Esophagus (tissue), 2 donors: Measurements from ENCODE around the gene PMS1. TPM values are rescaled to one million over a fixed set of nuclear protein-coding genes. Genes with fewer than 3 reads are reported as not detected.
"Not testable (repeated sequence)": the region's sequence is repeated elsewhere in the genome, so short reads cannot be mapped to it uniquely, and the experiment has no call there.

Experiments
- H3K27ac ChIP-seq, 2 donors: one replicate each; pipeline ENCODE4 v1.5.1; 2013; ENCODE audit warnings: low read depth in 2 of 2, mild to moderate bottlenecking in 2 of 2, inconsistent platforms in 1 of 2, low read length in 1 of 2, moderate library complexity in 1 of 2
- H3K27me3 ChIP-seq, 2 donors: one replicate each; pipeline ENCODE4 v1.6.1; 2013; ENCODE audit warnings: low read length in 2 of 2, control low read depth in 1 of 2, mild to moderate bottlenecking in 1 of 2; ENCODE audit not compliant: insufficient read depth in 2 of 2, control insufficient read depth in 1 of 2
- H3K36me3 ChIP-seq, 2 donors: one replicate each; pipeline ENCODE4 v1.6.1; 2013; ENCODE audit warnings: low read length in 1 of 2; ENCODE audit not compliant: control insufficient read depth in 2 of 2, insufficient read depth in 2 of 2
- H3K4me1 ChIP-seq, 2 donors: one replicate each; pipeline ENCODE4 v1.6.1; 2013; ENCODE audit warnings: low read length in 1 of 2; ENCODE audit not compliant: control insufficient read depth in 2 of 2, insufficient read depth in 2 of 2
- H3K4me3 ChIP-seq, 2 donors: one replicate each; pipeline ENCODE4 v1.5.1; 2013; ENCODE audit warnings: low read length in 2 of 2, mild to moderate bottlenecking in 2 of 2, low read depth in 1 of 2, moderate library complexity in 1 of 2
- H3K9me3 ChIP-seq, 2 donors: one replicate each; pipeline ENCODE4 v1.6.1; 2013; ENCODE audit warnings: mild to moderate bottlenecking in 2 of 2, low read depth in 1 of 2, low read length in 1 of 2, moderate library complexity in 1 of 2; ENCODE audit not compliant: control insufficient read depth in 2 of 2, insufficient read depth in 1 of 2
- WGBS, 2 donors: extraction: QIAGEN DNeasy Blood & Tissue Kit; methylation state at CpG; one replicate each; pipeline ENCODE4 v1.1.7; 2013; 5-methylcytosine and 5-hydroxymethylcytosine counted together
- polyA plus RNA-seq, 2 donors: library from polyadenylated mRNA; stranded (reverse); fragments of 200-250 nt; gene quantifications; one replicate each; pipeline ENCODE4 v1.2.3, GENCODE V29; 2013
- donor health status: healthy with polysubstance abuse.
- donor health status: Bipolar disorder and iron deficiency.

Gene PMS1
- polyA plus RNA-seq, 2 donors = 4.3 to 11.0 TPM

DNA sequence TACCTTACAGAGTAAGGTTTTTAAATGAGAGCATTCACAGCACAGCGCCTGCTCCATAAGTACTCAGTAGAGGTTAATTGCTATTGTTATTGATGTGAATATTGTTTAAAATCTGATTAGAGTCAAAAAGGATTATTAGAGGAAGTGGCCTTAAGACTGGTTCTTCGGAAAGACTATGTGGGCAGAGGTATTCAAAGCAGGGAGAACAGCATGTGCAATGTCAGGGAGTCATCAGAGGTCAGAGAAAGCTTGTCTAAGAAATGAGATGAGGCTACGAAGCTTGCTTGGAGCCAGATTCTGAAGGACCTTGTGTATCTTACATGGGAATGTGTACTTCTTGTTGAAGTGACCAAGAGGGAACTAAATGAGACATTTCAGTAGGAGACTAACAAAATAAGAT is 49.8 kb downstream of the PMS1 start:
- Histone ChIP-seq H3K36me3 (no peaks in the 10 kb centered on the region), H3K9me3 (no peaks in the 10 kb centered on the region), H3K4me1 (no peaks in the 10 kb centered on the region), H3K27me3 (no peaks in the 10 kb centered on the region), H3K27ac (no peak overlapping the region), H3K4me3 (no peak overlapping the region)
- WGBS, 2 donors = 86 to 92% methylated on average over 3 of the region's 3 CpGs

GRCh38 chr2:189834642-189835041 is 50.4 kb downstream of the PMS1 start:
- H3K36me3 ChIP-seq, H3K4me3 ChIP-seq, H3K27me3 ChIP-seq, H3K9me3 ChIP-seq, H3K27ac ChIP-seq, H3K4me1 ChIP-seq: not testable (repeated sequence)
- WGBS, 2 donors = 80 to 89% methylated on average over 1 of the region's 1 CpG

DNA sequence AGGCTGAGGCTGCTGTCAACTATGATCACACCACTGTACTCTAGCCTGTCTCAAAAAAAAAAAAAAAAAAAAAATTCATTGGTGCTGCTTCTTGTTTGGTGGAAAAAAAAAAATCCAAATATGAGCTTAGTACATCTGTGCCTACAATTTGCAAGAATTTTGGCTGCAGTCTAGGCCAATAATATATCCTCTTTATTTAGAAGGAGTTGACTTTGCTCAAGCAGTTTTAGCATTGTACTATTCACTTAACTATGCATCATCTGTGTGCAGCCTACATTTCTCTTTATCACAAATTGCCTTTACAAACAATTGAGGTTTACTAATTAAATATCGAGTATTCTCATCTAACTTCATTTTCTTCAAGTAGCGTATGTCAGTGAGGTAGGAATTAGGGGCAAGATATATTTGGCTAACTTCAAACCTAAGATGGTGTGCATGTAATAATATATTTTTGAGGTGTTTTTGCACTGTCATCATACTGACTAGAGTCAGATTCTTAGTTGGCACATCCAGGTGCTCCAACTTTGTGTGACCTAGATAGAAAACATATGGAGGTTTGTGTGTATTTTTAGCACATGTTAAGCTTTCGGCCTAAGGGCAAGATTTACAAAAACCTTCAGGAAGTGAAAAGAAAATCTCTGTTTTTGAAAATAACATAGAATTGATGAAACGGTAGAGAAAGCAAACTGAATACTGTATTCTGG is 51.8 kb downstream of the PMS1 start:
- H3K9me3 ChIP-seq = no peaks in the 10 kb centered on the region
- H3K4me1 ChIP-seq = no peaks in the 10 kb centered on the region
- H3K27me3 ChIP-seq = no peaks in the 10 kb centered on the region
- no peak overlapping the region for H3K27ac ChIP-seq
- H3K36me3 ChIP-seq = no peaks in the 10 kb centered on the region
- H3K4me3 ChIP-seq = no peak overlapping the region
- WGBS, 2 donors = 66% methylated on average over 4 of the region's 4 CpGs

- Histone ChIP-seq H3K27me3 (no peaks in the 10 kb centered on the region), H3K9me3 (no peaks in the 10 kb centered on the region), H3K4me1 (no peaks in the 10 kb centered on the region), H3K27ac (no peak overlapping the region), H3K4me3 (no peak overlapping the region), H3K36me3 (no peaks in the 10 kb centered on the region)
- WGBS, 2 donors = 64% methylated on average over 4 of the region's 4 CpGs
These were observed 52.4 kb downstream of the PMS1 start for GRCh38 chr2:189836644-189837043.

- Histone ChIP-seq H3K27me3 (no peaks in the 10 kb centered on the region), H3K27ac (no peak overlapping the region), H3K4me1 (no peaks in the 10 kb centered on the region), H3K4me3 (no peak overlapping the region), H3K36me3 (peaks cover 0 to under 1% of the 10 kb centered on the region in 2 donors), H3K9me3 (no peaks in the 10 kb centered on the region)
- 83 to 84% methylated on average over 2 of the region's 2 CpGs for WGBS, 2 donors
These were observed 53.1 kb downstream of the PMS1 start for GRCh38 chr2:189837326-189837725.

- Histone ChIP-seq H3K4me1 (no peaks in the 10 kb centered on the region), H3K9me3 (no peaks in the 10 kb centered on the region), H3K27me3 (no peaks in the 10 kb centered on the region), H3K4me3 (no peak overlapping the region), H3K36me3 (peaks cover 0 to 2% of the 10 kb centered on the region in 2 donors), H3K27ac (no peak overlapping the region)
These were observed 56.8 kb downstream of the PMS1 start for GRCh38 chr2:189841019-189841418.

GRCh38 chr2:189848276-189848675 is 64.0 kb downstream of the PMS1 start:
- no peak overlapping the region for H3K4me3 ChIP-seq
- 86 to 91% methylated on average over 2 of the region's 2 CpGs for WGBS, 2 donors
- no peak overlapping the region for H3K27ac ChIP-seq
- no peaks in the 10 kb centered on the region for H3K27me3 ChIP-seq
- H3K9me3 ChIP-seq = no peaks in the 10 kb centered on the region
- H3K4me1 ChIP-seq = no peaks in the 10 kb centered on the region
- peaks cover 0 to 2% of the 10 kb centered on the region in 2 donors for H3K36me3 ChIP-seq

- Histone ChIP-seq H3K27ac (no peak overlapping the region), H3K36me3 (peaks cover 0 to 2% of the 10 kb centered on the region in 2 donors), H3K9me3 (no peaks in the 10 kb centered on the region), H3K4me3 (no peak overlapping the region), H3K4me1 (no peaks in the 10 kb centered on the region), H3K27me3 (no peaks in the 10 kb centered on the region)
- WGBS, 2 donors = 57 to 72% methylated on average over 2 of the region's 2 CpGs
These were observed 65.3 kb downstream of the PMS1 start for GRCh38 chr2:189849550-189849949.

DNA sequence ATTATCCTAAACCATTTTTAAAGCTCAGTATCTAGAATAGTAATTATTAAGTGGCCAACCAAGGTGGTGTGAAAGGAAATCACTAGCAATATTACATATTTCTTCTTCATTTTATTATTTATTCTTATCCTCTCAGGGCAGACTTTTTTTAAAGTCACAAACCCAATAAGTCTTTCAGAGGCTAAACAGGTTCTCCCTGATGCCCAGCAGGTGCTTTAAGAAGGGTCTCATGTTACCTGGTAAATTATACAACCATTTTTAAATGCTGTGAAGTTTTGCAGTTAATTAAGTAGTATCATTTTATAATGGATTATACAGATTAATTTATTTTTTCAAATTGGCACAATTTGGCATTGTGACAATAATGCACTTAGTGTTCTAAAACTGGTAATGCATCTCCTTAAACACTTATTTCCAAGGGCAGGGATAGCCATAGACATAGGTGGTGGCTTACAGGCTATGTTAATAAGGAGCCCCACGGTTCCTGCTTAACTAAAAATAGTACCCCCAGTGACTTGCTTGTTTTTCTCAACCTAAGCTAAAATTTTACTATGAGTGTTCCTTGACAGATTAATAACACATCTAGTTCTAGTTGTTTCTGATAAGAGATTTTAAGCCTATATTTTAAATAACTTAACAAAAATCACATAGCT is 67.0 kb downstream of the PMS1 start:
- H3K27ac ChIP-seq = no peak overlapping the region
- H3K9me3 ChIP-seq = no peaks in the 10 kb centered on the region
- WGBS, 2 donors = 67 to 68% methylated on average over 1 of the region's 1 CpG
- peaks cover 0 to 2% of the 10 kb centered on the region in 2 donors for H3K36me3 ChIP-seq
- H3K4me3 ChIP-seq = no peak overlapping the region
- no peaks in the 10 kb centered on the region for H3K27me3 ChIP-seq
- H3K4me1 ChIP-seq = no peaks in the 10 kb centered on the region

GRCh38 chr2:189854187-189854586 is 69.9 kb downstream of the PMS1 start:
- WGBS, 2 donors = 87 to 91% methylated on average over 3 of the region's 3 CpGs
- no peaks in the 10 kb centered on the region for H3K27me3 ChIP-seq
- no peaks in the 10 kb centered on the region for H3K9me3 ChIP-seq
- peaks cover 0 to 2% of the 10 kb centered on the region in 2 donors for H3K36me3 ChIP-seq
- no peaks in the 10 kb centered on the region for H3K4me1 ChIP-seq
- H3K4me3 ChIP-seq = no peak overlapping the region
- H3K27ac ChIP-seq = no peak overlapping the region
